SU-DHL-6 (cell line): Measurements from ENCODE around the gene TCP11L2.

Experiments used
- H2AFZ ChIP-seq: fragments of 200-600 bp; sonication (generic); 2 replicates; pipeline ENCODE4 v1.6.1; 2014; ENCODE audit warnings: low read depth, mild to moderate bottlenecking, moderate library complexity, mixed read lengths, antibody characterized with exemption, low read length; ENCODE audit not compliant: severe bottlenecking
- H3F3A ChIP-seq: fragments of 200-600 bp; shearing (Covaris generic); 2 replicates; pipeline ENCODE4 v1.6.0; 2016; ENCODE audit warnings: antibody characterized with exemption, mild to moderate bottlenecking; ENCODE audit not compliant: insufficient read depth
- H3K27ac ChIP-seq: fragments of 200-600 bp; sonication (generic); 2 replicates; pipeline ENCODE4 v1.5.1; 2016; ENCODE audit warnings: low read depth, mild to moderate bottlenecking, low read length, moderate library complexity, mixed read lengths
- H3K27me3 ChIP-seq: fragments of 200-600 bp; sonication (generic), shearing (Covaris generic); 2 replicates; pipeline ENCODE4 v1.6.0; 2014; ENCODE audit warnings: mild to moderate bottlenecking, low read length
- H3K36me3 ChIP-seq: fragments of 200-600 bp; sonication (generic); 2 replicates; pipeline ENCODE4 v1.6.1; 2014; ENCODE audit warnings: mild to moderate bottlenecking, low read length, mixed read lengths
- H3K4me2 ChIP-seq: fragments of 300-600, 200-600 bp; shearing (Covaris generic), sonication (generic); 2 replicates; pipeline ENCODE4 v1.6.0; 2014; ENCODE audit warnings: low read length, low read depth, mild to moderate bottlenecking; ENCODE audit not compliant: poor library complexity, severe bottlenecking
- H3K4me3 ChIP-seq: fragments of 200-600 bp; sonication (generic); 2 replicates; pipeline ENCODE4 v1.5.1; 2014; ENCODE audit warnings: antibody characterized with exemption, low read length, mild to moderate bottlenecking, mixed read lengths; ENCODE audit not compliant: insufficient read depth, poor library complexity, severe bottlenecking
- H3K79me2 ChIP-seq: fragments of 200-600 bp; sonication (generic); 2 replicates; pipeline ENCODE4 v1.6.1; 2014; ENCODE audit warnings: mild to moderate bottlenecking, low read length, moderate library complexity; ENCODE audit not compliant: insufficient read depth
- H3K9ac ChIP-seq: fragments of 200-600 bp; sonication (generic); 2 replicates; pipeline ENCODE4 v1.7.0; 2014; ENCODE audit warnings: mild to moderate bottlenecking, low read length
- H3K9me2 ChIP-seq: fragments of 200-600 bp; sonication (generic); replicated peaks from 2 replicates; pipeline ENCODE4 v1.6.1; 2014; ENCODE audit warnings: low read length; ENCODE audit not compliant: insufficient read depth
- H3K9me3 ChIP-seq: fragments of 200-600 bp; sonication (generic); 2 replicates; pipeline ENCODE4 v1.6.1; 2014; ENCODE audit warnings: low read length, mixed read lengths; ENCODE audit not compliant: insufficient read depth
- H4K20me1 ChIP-seq: fragments of 200-600 bp; sonication (generic); 2 replicates; pipeline ENCODE4 v1.6.1; 2014; ENCODE audit warnings: low read depth, mild to moderate bottlenecking, antibody characterized with exemption, low read length, moderate library complexity, mixed read lengths
- EZH2phosphoT487 ChIP-seq: fragments of 200-600 bp; sonication (generic), shearing (Covaris generic); conservative IDR thresholded peaks from 2 replicates; pipeline ENCODE4 v1.6.1; 2018; ENCODE audit warnings: mild to moderate bottlenecking, antibody characterized with exemption, low read length, moderate library complexity, mixed read lengths
- TF ChIP-seq, protein P1 (sequence below): fragments of 200-600 bp; sonication (generic); IDR thresholded peaks from one replicate; pipeline ENCODE4 v1.5.1; 2017; ENCODE audit warnings: antibody characterized with exemption, mild to moderate bottlenecking, low read length, moderate library complexity; ENCODE audit not compliant: insufficient read depth, poor library complexity, severe bottlenecking

Gene TCP11L2

GRCh38 chr12:106332536-106332935 lies 30.0 kb downstream of the TCP11L2 start:
- TF ChIP-seq, protein P1, sequence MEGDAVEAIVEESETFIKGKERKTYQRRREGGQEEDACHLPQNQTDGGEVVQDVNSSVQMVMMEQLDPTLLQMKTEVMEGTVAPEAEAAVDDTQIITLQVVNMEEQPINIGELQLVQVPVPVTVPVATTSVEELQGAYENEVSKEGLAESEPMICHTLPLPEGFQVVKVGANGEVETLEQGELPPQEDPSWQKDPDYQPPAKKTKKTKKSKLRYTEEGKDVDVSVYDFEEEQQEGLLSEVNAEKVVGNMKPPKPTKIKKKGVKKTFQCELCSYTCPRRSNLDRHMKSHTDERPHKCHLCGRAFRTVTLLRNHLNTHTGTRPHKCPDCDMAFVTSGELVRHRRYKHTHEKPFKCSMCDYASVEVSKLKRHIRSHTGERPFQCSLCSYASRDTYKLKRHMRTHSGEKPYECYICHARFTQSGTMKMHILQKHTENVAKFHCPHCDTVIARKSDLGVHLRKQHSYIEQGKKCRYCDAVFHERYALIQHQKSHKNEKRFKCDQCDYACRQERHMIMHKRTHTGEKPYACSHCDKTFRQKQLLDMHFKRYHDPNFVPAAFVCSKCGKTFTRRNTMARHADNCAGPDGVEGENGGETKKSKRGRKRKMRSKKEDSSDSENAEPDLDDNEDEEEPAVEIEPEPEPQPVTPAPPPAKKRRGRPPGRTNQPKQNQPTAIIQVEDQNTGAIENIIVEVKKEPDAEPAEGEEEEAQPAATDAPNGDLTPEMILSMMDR, result no peak
- TF ChIP-seq EZH2phosphoT487, result no peak
- H3F3A ChIP-seq, result no peaks in the 10 kb centered on the region
- H3K27ac ChIP-seq, result no peak overlapping the region
- H2AFZ ChIP-seq, result no peak overlapping the region
- no peaks in the 10 kb centered on the region for H3K9me3 ChIP-seq
- no peak overlapping the region for H3K9ac ChIP-seq
- H3K36me3 ChIP-seq, result no peaks in the 10 kb centered on the region
- H3K27me3 ChIP-seq, result no peaks in the 10 kb centered on the region
- H3K9me2 ChIP-seq, result no peaks in the 10 kb centered on the region
- H4K20me1 ChIP-seq, result no peaks in the 10 kb centered on the region
- H3K4me3 ChIP-seq, result no peak overlapping the region
- H3K4me2 ChIP-seq, result no peak overlapping the region
- no peaks in the 10 kb centered on the region for H3K79me2 ChIP-seq

DNA sequence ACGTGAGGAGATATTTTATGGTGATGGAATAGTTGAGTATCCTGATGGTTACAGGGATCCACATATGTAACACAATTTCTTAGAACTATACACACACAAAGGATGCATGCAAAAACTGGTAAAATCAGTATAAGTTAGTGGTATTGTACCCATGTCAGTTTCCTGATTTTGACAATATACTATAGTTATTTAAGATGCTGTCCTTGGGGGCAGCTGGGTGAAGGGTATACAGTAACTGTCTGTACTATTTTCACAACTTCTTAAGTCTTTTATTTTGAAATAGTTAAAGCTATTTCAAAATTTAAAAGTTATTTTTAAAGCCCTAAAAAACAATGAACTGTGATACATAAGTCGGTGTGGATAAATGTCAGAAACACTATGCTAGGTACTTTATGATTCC lies 30.5 kb downstream of the TCP11L2 start:
- TF ChIP-seq, protein P1, result no peak
- TF ChIP-seq EZH2phosphoT487, result no peak
- no peak overlapping the region for H3K4me2 ChIP-seq
- no peaks in the 10 kb centered on the region for H3F3A ChIP-seq
- H3K9ac ChIP-seq, result no peak overlapping the region
- no peaks in the 10 kb centered on the region for H3K9me3 ChIP-seq
- H3K27me3 ChIP-seq, result no peaks in the 10 kb centered on the region
- no peaks in the 10 kb centered on the region for H3K36me3 ChIP-seq
- no peaks in the 10 kb centered on the region for H3K79me2 ChIP-seq
- no peak overlapping the region for H2AFZ ChIP-seq
- H3K4me3 ChIP-seq, result no peak overlapping the region
- no peaks in the 10 kb centered on the region for H4K20me1 ChIP-seq
- no peaks in the 10 kb centered on the region for H3K9me2 ChIP-seq
- H3K27ac ChIP-seq, result no peak overlapping the region

DNA sequence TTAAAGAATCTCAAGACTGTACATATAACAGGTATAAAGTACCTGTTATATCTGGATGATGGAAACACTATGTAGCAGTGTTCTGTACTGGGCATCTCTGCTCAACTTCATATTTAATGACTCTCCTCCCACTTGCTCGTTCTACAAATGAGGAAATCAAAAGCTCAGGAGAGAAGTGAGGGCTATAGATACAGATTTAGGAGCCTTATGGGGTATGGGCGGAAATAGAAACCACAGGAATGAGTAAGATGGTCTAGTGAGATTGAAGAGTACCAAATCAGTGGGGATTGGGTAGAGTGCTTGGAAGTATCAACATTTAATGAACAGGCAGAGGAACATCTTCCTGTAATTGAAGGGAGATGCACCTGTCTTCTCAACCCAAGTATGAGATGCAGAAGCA lies 31.2 kb downstream of the TCP11L2 start:
- Histone ChIP-seq H3K79me2 (no peaks in the 10 kb centered on the region), H3K9me3 (no peaks in the 10 kb centered on the region), H3K36me3 (no peaks in the 10 kb centered on the region), H3K4me3 (no peak overlapping the region), H2AFZ (no peak overlapping the region), H4K20me1 (no peaks in the 10 kb centered on the region), H3K4me2 (no peak overlapping the region), H3K9ac (no peak overlapping the region), H3F3A (no peaks in the 10 kb centered on the region), H3K27ac (no peak overlapping the region), H3K27me3 (no peaks in the 10 kb centered on the region), H3K9me2 (no peaks in the 10 kb centered on the region)
- no peak for TF ChIP-seq EZH2phosphoT487
- TF ChIP-seq, protein P1, result no peak
